ENCODE data around the gene OGT. TPM values are rescaled to one million over a fixed set of nuclear protein-coding genes. Genes with fewer than 3 reads are reported as not detected.
"Not testable (repeated sequence)": the region's sequence is repeated elsewhere in the genome, so short reads cannot be mapped to it uniquely, and the experiment has no call there.

OGT gene
- total RNA-seq, 1 experiment from 2014 or later: 211 TPM

DNA sequence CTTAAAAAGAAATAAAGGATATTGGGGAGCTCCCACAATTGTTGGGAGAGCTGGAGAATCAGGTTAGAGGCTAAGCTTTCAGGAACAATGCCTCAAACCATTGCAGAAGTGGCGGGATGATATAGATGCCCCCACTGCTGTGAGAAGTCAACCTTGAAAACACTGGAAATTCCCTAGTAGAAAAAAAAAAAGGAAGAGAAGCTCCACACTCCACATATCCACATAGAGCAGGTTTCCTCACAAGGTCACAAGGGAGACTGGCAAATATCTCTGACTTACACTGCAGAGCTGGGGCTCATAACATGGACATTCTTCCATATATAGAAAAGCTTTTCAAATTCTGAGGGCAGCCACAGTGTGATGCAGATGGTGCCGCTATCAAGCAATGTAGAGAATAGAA is 22.7 kb upstream of the OGT start:
- H3K4me1 ChIP-seq: no peaks in the 10 kb centered on the region
- no peaks in the 10 kb centered on the region for H3K27me3 Mint-ChIP-seq (ENCODE audit: insufficient read depth, unreplicated experiment)
- no peaks in the 10 kb centered on the region for H3K27me3 ChIP-seq (replicated peaks; ENCODE audit: control insufficient read depth, insufficient read depth, low read length)
- no peaks in the 10 kb centered on the region for H3K36me3 ChIP-seq (ENCODE audit: control insufficient read depth, insufficient read depth, low read length)
- H3K4me3 ChIP-seq (ENCODE audit: low read depth, low read length): no peak overlapping the region
- TF ChIP-seq, protein P1, sequence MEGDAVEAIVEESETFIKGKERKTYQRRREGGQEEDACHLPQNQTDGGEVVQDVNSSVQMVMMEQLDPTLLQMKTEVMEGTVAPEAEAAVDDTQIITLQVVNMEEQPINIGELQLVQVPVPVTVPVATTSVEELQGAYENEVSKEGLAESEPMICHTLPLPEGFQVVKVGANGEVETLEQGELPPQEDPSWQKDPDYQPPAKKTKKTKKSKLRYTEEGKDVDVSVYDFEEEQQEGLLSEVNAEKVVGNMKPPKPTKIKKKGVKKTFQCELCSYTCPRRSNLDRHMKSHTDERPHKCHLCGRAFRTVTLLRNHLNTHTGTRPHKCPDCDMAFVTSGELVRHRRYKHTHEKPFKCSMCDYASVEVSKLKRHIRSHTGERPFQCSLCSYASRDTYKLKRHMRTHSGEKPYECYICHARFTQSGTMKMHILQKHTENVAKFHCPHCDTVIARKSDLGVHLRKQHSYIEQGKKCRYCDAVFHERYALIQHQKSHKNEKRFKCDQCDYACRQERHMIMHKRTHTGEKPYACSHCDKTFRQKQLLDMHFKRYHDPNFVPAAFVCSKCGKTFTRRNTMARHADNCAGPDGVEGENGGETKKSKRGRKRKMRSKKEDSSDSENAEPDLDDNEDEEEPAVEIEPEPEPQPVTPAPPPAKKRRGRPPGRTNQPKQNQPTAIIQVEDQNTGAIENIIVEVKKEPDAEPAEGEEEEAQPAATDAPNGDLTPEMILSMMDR (IDR thresholded peaks at IDR 0.05; ENCODE audit: insufficient read depth in 1 of 2, low read depth in 1 of 2, low read length in 1 of 2, severe bottlenecking in 1 of 2, unreplicated experiment in 1 of 2): no peak
- peaks cover 8% of the 10 kb centered on the region for H3K4me1 Mint-ChIP-seq (ENCODE audit: low read depth, unreplicated experiment)
- no TSS peak for BruUV-seq (replicated peaks)
- H3K4me3 Mint-ChIP-seq (ENCODE audit: unreplicated experiment): no peak overlapping the region
- H3K27ac Mint-ChIP-seq (ENCODE audit: unreplicated experiment): no peak overlapping the region
- no peaks in the 10 kb centered on the region for H3K36me3 Mint-ChIP-seq (ENCODE audit: insufficient read depth, unreplicated experiment)
- no peak for DNase-seq
- intact Hi-C loops (cut with micrococcal nuclease; ENCODE audit: unreplicated experiment): no loop called here
- no peaks in the 10 kb centered on the region for H3K9me3 Mint-ChIP-seq (ENCODE audit: unreplicated experiment)
- CTCF ChIA-PET: no interaction called here
- POLR2A ChIA-PET: no interaction called here
- H3K9me3 ChIP-seq: no peaks in the 10 kb centered on the region

DNA sequence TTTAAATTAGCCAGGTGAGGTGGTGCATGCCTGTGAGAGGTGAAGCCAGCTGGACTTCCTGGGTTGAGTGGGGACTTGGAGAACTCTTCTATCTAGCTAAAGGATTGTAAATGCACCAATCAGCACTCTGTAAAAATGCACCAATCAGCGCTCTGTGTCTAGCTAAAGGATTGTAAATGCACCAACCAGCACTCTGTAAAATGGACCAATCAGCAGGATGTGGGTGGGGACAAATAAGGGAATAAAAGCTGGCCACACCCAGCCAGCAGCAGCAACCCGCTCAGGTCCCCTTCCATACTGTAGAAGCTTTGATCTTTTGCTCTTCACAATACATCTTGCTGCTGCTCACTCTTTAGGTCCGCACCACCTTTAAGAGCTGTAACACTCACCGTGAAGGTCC is 19.2 kb upstream of the OGT start:
- H3K4me3 Mint-ChIP-seq (ENCODE audit: unreplicated experiment); H3K9me3 ChIP-seq; H3K4me3 ChIP-seq (ENCODE audit: low read depth, low read length); H3K27ac Mint-ChIP-seq (ENCODE audit: unreplicated experiment); H3K27me3 Mint-ChIP-seq (ENCODE audit: insufficient read depth, unreplicated experiment); H3K4me1 Mint-ChIP-seq (ENCODE audit: low read depth, unreplicated experiment); CTCF ChIA-PET; H3K36me3 ChIP-seq (ENCODE audit: control insufficient read depth, insufficient read depth, low read length); H3K36me3 Mint-ChIP-seq (ENCODE audit: insufficient read depth, unreplicated experiment); H3K9me3 Mint-ChIP-seq (ENCODE audit: unreplicated experiment); POLR2A ChIA-PET; H3K4me1 ChIP-seq; DNase-seq; H3K27me3 ChIP-seq (replicated peaks; ENCODE audit: control insufficient read depth, insufficient read depth, low read length); intact Hi-C loops (cut with micrococcal nuclease; ENCODE audit: unreplicated experiment); BruUV-seq (replicated peaks): not testable (repeated sequence)

DNA sequence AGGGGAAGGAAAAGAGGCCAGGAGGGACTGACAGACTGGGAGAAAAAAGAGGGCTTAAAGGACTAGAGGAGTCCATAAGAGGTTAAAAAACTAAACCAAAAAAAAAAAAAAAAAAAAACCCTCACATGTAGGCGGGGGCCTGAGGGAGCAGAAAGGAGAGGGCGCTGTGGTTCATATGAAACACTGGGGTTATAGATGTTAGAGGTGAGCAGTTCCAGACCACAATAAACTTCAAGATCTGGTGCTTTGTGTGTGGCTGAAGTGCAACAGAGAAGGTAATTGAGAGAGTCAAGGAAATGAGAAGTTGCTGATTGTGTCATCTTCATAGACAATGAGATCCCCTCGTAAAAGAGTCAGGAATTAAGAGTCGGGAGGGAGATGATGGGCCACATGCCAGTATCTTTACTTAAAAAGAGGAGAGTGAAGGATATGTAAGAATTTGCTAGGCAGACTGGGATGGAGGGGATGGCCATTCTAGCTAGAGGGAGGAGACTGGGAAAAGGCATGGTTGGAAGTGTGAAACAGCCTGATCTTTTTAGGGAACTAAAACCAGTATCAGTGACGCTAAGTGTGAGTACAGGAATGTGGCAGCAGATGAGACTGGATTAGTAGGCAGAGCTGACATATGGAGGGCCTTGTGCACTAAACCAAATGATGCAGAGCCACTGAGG is 18.4 kb upstream of the OGT start:
- no peak for DNase-seq
- H3K27ac Mint-ChIP-seq (ENCODE audit: unreplicated experiment): no peak overlapping the region
- ChIA-PET CTCF (no interaction called here), POLR2A (interaction anchor here (0.6 kb wide), 1 partner anchor 95 kb away, joined by 3 read pairs; no protein-coding TSS in a partner anchor)
- Histone ChIP-seq H3K36me3 (ENCODE audit: control insufficient read depth, insufficient read depth, low read length) (no peaks in the 10 kb centered on the region), H3K4me3 (ENCODE audit: low read depth, low read length) (no peak overlapping the region), H3K27me3 (replicated peaks; ENCODE audit: control insufficient read depth, insufficient read depth, low read length) (no peaks in the 10 kb centered on the region), H3K4me1 (no peaks in the 10 kb centered on the region), H3K9me3 (no peaks in the 10 kb centered on the region)
- H3K9me3 Mint-ChIP-seq (ENCODE audit: unreplicated experiment): no peaks in the 10 kb centered on the region
- no TSS peak for BruUV-seq (replicated peaks)
- intact Hi-C loops (cut with micrococcal nuclease; ENCODE audit: unreplicated experiment): no loop called here
- no peak overlapping the region for H3K4me3 Mint-ChIP-seq (ENCODE audit: unreplicated experiment)
- TF ChIP-seq, protein P1 (IDR thresholded peaks at IDR 0.05; ENCODE audit: insufficient read depth in 1 of 2, low read depth in 1 of 2, low read length in 1 of 2, severe bottlenecking in 1 of 2, unreplicated experiment in 1 of 2): no peak
- peaks cover 8% of the 10 kb centered on the region for H3K4me1 Mint-ChIP-seq (ENCODE audit: low read depth, unreplicated experiment)
- no peaks in the 10 kb centered on the region for H3K27me3 Mint-ChIP-seq (ENCODE audit: insufficient read depth, unreplicated experiment)
- no peaks in the 10 kb centered on the region for H3K36me3 Mint-ChIP-seq (ENCODE audit: insufficient read depth, unreplicated experiment)

DNA sequence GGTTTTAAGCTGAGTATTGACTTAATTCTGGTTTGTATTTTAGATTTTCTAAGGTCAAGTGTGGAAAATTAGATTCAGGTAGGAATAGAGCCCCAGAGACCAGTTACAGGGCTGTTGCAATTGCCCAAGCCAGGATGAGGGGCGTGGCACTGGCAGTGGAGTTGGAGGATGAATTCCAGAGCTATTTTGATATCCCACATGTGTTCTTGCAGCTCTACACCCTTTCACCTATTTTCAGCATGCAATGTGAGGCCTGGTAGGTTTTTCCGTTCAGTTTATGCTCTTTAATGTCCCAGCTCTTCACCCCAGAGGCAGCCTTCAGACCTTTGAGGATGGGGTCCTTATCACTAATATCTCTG is 17.9 kb upstream of the OGT start:
- no peaks in the 10 kb centered on the region for H3K9me3 Mint-ChIP-seq (ENCODE audit: unreplicated experiment)
- BruUV-seq (replicated peaks): no TSS peak
- no peaks in the 10 kb centered on the region for H3K4me1 ChIP-seq
- no peaks in the 10 kb centered on the region for H3K9me3 ChIP-seq
- H3K36me3 ChIP-seq (ENCODE audit: control insufficient read depth, insufficient read depth, low read length): no peaks in the 10 kb centered on the region
- H3K36me3 Mint-ChIP-seq (ENCODE audit: insufficient read depth, unreplicated experiment): no peaks in the 10 kb centered on the region
- H3K4me1 Mint-ChIP-seq (ENCODE audit: low read depth, unreplicated experiment): peaks cover 8% of the 10 kb centered on the region
- intact Hi-C loops (cut with micrococcal nuclease; ENCODE audit: unreplicated experiment): no loop called here
- ChIA-PET POLR2A (interaction anchor here (0.5 kb wide), 1 partner anchor 17 kb away, joined by 4 read pairs; no protein-coding TSS in a partner anchor), CTCF (no interaction called here)
- H3K4me3 ChIP-seq (ENCODE audit: low read depth, low read length): no peak overlapping the region
- H3K27me3 ChIP-seq (replicated peaks; ENCODE audit: control insufficient read depth, insufficient read depth, low read length): no peaks in the 10 kb centered on the region
- no peak overlapping the region for H3K4me3 Mint-ChIP-seq (ENCODE audit: unreplicated experiment)
- no peak overlapping the region for H3K27ac Mint-ChIP-seq (ENCODE audit: unreplicated experiment)
- H3K27me3 Mint-ChIP-seq (ENCODE audit: insufficient read depth, unreplicated experiment): no peaks in the 10 kb centered on the region
- TF ChIP-seq, protein P1 (IDR thresholded peaks at IDR 0.05; ENCODE audit: insufficient read depth in 1 of 2, low read depth in 1 of 2, low read length in 1 of 2, severe bottlenecking in 1 of 2, unreplicated experiment in 1 of 2): no peak
- no peak for DNase-seq
